ENCODE results near the gene OXSR1. TPM values are rescaled to one million over a fixed set of nuclear protein-coding genes. Genes with fewer than 3 reads are reported as not detected.

Gene OXSR1
- total and polyA plus RNA-seq, 4 donors, result 4.3 to 24.7 (median 12.2) TPM

- Histone ChIP-seq H3K4me3 (ENCODE audit: low read depth in 1 of 3, low read length in 3 of 3) (peak within 1 kb of the TSS; percentile 78 to 96 (median 83)), H3K36me3 (ENCODE audit: control insufficient read depth in 4 of 4, insufficient read depth in 3 of 4, low read depth in 1 of 4, low read length in 3 of 4) (peaks cover 2 to 19% (median 17%) of the 10 kb centered on the region in 4 donors), H3K9me3 (ENCODE audit: control insufficient read depth in 4 of 4, low read length in 3 of 4) (no peaks in the 10 kb centered on the region), H3K9ac (ENCODE audit: low read depth in 1 of 2, low read length in 2 of 2) (peak within 1 kb of the TSS; percentile 82 to 92), H3K4me1 (ENCODE audit: control insufficient read depth in 4 of 4, insufficient read depth in 4 of 4, low read length in 3 of 4) (peaks cover 8 to 48% (median 38%) of the 10 kb centered on the region in 4 donors), H3K27me3 (ENCODE audit: control insufficient read depth in 4 of 4, insufficient read depth in 4 of 4, low read length in 3 of 4) (no peaks in the 10 kb centered on the region), H3K27ac (ENCODE audit: low read depth in 1 of 2, low read length in 2 of 2) (peak within 1 kb of the TSS; percentile 88 to 96)
- DNase-seq (ENCODE audit: low spot score), result peak; percentile 81
- WGBS, result 2% methylated on average over 65 of the region's 65 CpGs
- TF ChIP-seq HNF4G (IDR thresholded peaks at IDR 0.05), result no peak
- TF ChIP-seq MAX (IDR thresholded peaks at IDR 0.05), result no peak
- no peak for TF ChIP-seq RXRA (IDR thresholded peaks at IDR 0.05)
- TF ChIP-seq HNF4A (conservative IDR thresholded peaks at IDR 0.05), result peak; percentile 35 to 49
- no peak for TF ChIP-seq JUND (IDR thresholded peaks at IDR 0.05)
- peak; percentile 48 for TF ChIP-seq TAF1 (conservative IDR thresholded peaks at IDR 0.05)
- no peak for TF ChIP-seq NR2F2 (IDR thresholded peaks at IDR 0.05)
- peak; percentile 90 for TF ChIP-seq YY1 (IDR thresholded peaks at IDR 0.05)
- TF ChIP-seq ATF3 (IDR thresholded peaks at IDR 0.05), result no peak
- TF ChIP-seq ZBTB33 (IDR thresholded peaks at IDR 0.05), result no peak
- peak; percentile 54 to 58 for TF ChIP-seq EGR1 (IDR thresholded peaks at IDR 0.05; ENCODE audit: low read depth in 2 of 2)
- TF ChIP-seq FOXA1 (IDR thresholded peaks at IDR 0.05), result no peak
- TF ChIP-seq RAD21 (IDR thresholded peaks at IDR 0.05), result peak; percentile 29 to 36
- TF ChIP-seq SP1 (IDR thresholded peaks at IDR 0.05), result peak; percentile 38
- TF ChIP-seq REST (IDR thresholded peaks at IDR 0.05), result peak; percentile 81
- TF ChIP-seq CTCF (IDR thresholded peaks at IDR 0.05; ENCODE audit: low read depth, low read length, missing input control), result no peak
- TF ChIP-seq FOXA2 (IDR thresholded peaks at IDR 0.05), result no peak
- TF ChIP-seq GABPA (IDR thresholded peaks at IDR 0.05 in 1 of 2, conservative IDR thresholded peaks at IDR 0.05 in 1 of 2), result peak in 1 of 2 donors; percentile 20
These were observed 26.8 kb upstream of the OXSR1 start, which contains the start of gene MYD88 for GRCh38 chr3:38138349-38139190. MYD88 (plus strand) TSS chr3:38138661; CDS start chr3:38138701, 40 bp downstream.

Data from liver (tissue), 9 donors.